ENCODE data around the gene FAM236C.
"Not testable (repeated sequence)": the region's sequence is repeated elsewhere in the genome, so short reads cannot be mapped to it uniquely, and the experiment has no call there.

Gene FAM236C

GRCh38 chrX:72912315-72912714, at the start of gene FAM236C:
FAM236C (plus strand) TSS chrX:72912615; CDS start chrX:72912715, 100 bp downstream.
- not testable (repeated sequence) for DNase-seq (ENCODE audit: low read depth)

GRCh38 chrX:72882898-72883297, 29.5 kb upstream of the FAM236C start:
- DNase-seq (ENCODE audit: low read depth): not testable (repeated sequence)

- not testable (repeated sequence) for DNase-seq (ENCODE audit: low read depth)
Observed at GRCh38 chrX:72889740-72890139, 22.7 kb upstream of the FAM236C start.

GRCh38 chrX:72916096-72916495, 3.7 kb downstream of the FAM236C start:
- not testable (repeated sequence) for DNase-seq (ENCODE audit: low read depth)

DNA sequence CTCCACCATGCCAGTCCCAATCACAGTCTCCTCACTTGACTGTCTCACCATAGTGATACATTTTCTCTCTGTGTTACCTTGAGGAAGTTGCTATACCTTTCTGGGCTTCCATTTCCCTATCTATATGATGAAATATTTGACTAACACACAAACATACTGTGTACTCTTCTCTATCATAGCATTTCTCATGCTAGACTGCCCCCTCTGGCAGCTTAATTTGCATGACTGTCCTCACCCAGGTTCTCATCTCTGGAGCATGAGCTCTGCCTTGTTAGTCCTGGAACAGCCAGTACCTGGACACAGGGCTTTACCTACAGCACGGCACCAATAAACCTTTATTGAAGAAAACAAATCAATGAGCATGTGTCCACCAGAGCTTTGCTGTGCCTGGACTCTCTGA, 19.9 kb downstream of the FAM236C start:
- DNase-seq (ENCODE audit: low read depth): not testable (repeated sequence)

GRCh38 chrX:72936455-72936854, 24.0 kb downstream of the FAM236C start:
- not testable (repeated sequence) for DNase-seq (ENCODE audit: low read depth)

DNA sequence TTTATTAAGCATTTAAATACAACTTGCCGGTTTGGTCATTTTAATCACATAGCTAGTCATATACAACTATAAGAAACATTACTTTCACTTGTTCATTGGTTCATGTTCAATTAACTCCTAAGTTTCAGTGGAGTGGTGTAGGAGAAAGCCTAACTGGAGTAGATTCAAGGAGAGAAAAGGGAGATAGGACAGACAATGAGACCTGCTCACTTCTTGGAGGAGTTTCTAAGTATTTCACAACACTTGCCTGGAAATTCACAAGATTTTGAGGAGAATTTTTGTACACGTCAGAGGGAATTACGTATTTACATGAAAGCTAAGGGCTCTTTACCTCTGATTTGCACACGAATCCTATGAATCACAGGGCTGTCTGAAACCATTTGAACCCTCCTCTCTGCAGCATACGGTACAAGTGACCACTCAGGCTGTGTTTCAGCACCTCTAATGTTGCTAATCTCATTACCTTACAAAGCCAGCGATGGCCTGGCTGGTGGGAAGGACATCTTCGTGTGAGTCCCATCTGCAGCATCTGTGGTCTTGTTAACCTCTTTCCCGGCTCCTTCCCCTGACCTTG, 24.6 kb downstream of the FAM236C start:
- DNase-seq (ENCODE audit: low read depth): not testable (repeated sequence)

DNA sequence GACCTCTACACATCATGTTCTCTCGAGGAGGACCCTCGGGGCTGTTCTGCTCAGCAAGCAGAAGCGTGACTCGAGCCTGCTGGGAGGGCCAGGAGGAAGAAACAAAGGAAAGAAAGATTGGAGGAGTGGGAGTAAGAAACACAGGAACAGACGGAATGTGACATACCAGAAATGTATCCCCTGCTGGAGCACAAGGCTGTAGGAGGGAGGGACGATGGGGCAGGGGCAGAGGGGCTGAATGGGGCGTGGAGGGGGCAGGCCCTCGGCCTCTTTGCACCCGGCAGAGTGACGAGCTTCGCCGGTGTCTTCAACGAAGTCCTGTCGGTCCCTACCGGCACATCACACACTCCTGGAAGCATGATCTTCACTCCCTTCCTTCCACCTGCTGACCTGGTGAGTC, 25.5 kb downstream of the FAM236C start, which contains the start of gene FAM236A:
Gene FAM236A (plus strand): TSS at position 301 of the 400 bp plus-strand sequence. CDS start 57 bp downstream, at position 358.
- DNase-seq (ENCODE audit: low read depth): not testable (repeated sequence)

- DNase-seq (ENCODE audit: low read depth): not testable (repeated sequence)
Observed at GRCh38 chrX:72942272-72942671, 29.9 kb downstream of the FAM236C start.

- not testable (repeated sequence) for DNase-seq (ENCODE audit: low read depth)
Observed at GRCh38 chrX:72943035-72943818, 30.8 kb downstream of the FAM236C start.

DNA sequence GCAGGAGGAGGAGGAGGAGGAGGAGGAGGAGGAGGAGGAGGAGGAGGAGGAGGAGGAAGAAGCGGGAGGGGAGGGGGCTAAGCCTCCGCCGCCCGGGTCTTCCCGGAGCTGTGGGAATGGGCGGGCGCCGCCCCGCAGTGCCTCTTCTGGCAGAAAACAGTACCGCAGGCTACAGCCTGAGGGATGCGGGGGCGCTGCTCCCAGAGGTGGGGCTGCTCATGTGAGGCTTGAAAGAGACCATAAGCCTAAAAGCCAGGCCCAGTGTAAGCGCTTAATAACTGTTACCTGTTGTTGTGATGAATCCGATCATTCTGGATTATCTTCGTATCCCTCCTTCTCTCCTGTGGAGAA, 31.4 kb downstream of the FAM236C start, which contains the start of gene DMRTC1:
Gene DMRTC1 (minus strand): TSS at position 19 of the 351 bp plus-strand sequence. CDS start 68,143 bp downstream, outside the sequence.
- DNase-seq (ENCODE audit: low read depth): not testable (repeated sequence)

DNA sequence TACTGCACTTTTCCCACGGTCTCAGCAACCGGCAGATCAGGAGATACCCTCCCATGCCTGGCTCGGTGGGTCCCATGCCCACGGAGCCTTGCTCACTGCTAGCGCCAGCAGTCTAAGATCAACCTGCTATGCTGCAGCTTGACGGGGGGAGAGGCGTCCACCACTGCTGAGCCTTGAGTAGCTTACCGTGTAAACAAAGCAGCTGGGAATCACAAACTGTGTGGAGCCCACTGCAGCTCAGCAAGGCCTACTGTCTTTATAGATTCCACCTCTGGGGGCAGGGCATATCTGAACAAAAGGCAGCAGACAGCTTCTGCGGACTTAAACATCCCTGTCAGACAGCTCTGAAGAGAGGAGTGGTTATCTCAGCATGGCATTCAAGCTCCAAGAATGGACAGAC, 47.6 kb downstream of the FAM236C start:
- DNase-seq (ENCODE audit: low read depth): not testable (repeated sequence)
